Muscle layer of duodenum (tissue), 2 donors: ENCODE measurements around the gene DNAAF5.
"Not testable (repeated sequence)": the region's sequence is repeated elsewhere in the genome, so short reads cannot be mapped to it uniquely, and the experiment has no call there.

Source experiments
- H3K27ac ChIP-seq: one replicate; pipeline ENCODE4 v1.7.0; 2013; ENCODE audit warnings: mild to moderate bottlenecking, low read length
- H3K27me3 ChIP-seq: one replicate; pipeline ENCODE4 v1.7.0; 2013; ENCODE audit warnings: low read depth, mild to moderate bottlenecking, control low read depth, low read length
- H3K36me3 ChIP-seq, 2 donors: one replicate each; pipeline ENCODE4 v1.7.0; 2013; ENCODE audit warnings: low read length in 2 of 2, control low read depth in 1 of 2, mild to moderate bottlenecking in 1 of 2; ENCODE audit not compliant: insufficient read depth in 2 of 2, control insufficient read depth in 1 of 2
- H3K4me1 ChIP-seq, 2 donors: one replicate each; pipeline ENCODE4 v1.7.0; 2013; ENCODE audit warnings: low read length in 2 of 2, mild to moderate bottlenecking in 2 of 2, control low read depth in 1 of 2, moderate library complexity in 1 of 2; ENCODE audit not compliant: insufficient read depth in 2 of 2, control insufficient read depth in 1 of 2
- H3K4me3 ChIP-seq, 2 donors: one replicate each; pipeline ENCODE4 v1.7.0; 2013; ENCODE audit warnings: low read length in 2 of 2, low read depth in 1 of 2, mild to moderate bottlenecking in 1 of 2
- H3K9me3 ChIP-seq, 2 donors: one replicate each; pipeline ENCODE4 v1.7.0; 2013; ENCODE audit warnings: low read length in 2 of 2, control low read depth in 1 of 2, mild to moderate bottlenecking in 1 of 2; ENCODE audit not compliant: control insufficient read depth in 1 of 2
- donor health status: healthy.

DNAAF5 gene

DNA sequence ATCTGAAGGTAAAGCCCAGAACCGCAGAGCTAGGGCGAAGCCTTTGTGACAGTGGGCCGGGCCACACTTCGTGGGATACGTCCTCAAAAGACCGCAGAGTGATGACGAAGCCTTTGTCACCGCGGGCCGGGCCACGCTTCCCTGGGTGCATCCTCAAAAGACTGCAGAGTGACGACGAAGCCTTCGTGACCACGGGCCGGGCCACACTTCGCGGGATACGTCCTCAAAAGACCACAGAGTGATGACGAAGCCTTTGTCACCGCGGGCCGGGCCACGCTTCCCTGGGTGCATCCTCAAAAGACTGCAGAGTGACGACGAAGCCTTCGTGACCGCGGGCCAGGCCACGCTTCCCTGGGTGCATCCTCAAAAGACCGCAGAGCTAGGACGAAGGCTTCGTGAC is 25.8 kb downstream of the DNAAF5 start:
- H3K9me3 ChIP-seq, H3K4me3 ChIP-seq, H3K27me3 ChIP-seq, H3K4me1 ChIP-seq, H3K27ac ChIP-seq: not testable (repeated sequence)
- peaks cover 18 to 37% of the 10 kb centered on the region in 2 donors for H3K36me3 ChIP-seq

DNA sequence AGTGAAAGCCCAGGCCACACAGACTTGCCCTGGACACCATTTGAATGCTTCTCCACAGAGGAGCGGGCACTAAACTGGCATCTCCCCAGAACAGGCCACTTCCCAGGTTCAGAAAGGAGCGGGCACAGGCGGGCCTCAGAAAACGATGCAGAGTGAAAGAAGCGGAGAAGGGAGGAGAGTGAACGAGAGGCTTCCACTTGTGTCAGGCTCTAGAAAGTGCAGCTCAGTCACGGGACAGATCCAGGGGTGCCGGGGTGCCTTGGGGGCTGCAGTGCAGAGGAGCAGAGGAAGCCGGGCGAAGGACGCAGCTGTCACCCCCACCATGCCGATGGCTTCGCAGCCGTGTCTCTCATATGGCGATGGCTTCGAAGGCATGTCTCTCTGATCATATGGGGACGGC is 26.7 kb downstream of the DNAAF5 start:
- Histone ChIP-seq H3K9me3 (no peaks in the 10 kb centered on the region), H3K4me1 (no peaks in the 10 kb centered on the region), H3K27ac (no peak overlapping the region), H3K36me3 (peaks cover 24 to 46% of the 10 kb centered on the region in 2 donors), H3K27me3 (no peaks in the 10 kb centered on the region), H3K4me3 (no peak overlapping the region)

DNA sequence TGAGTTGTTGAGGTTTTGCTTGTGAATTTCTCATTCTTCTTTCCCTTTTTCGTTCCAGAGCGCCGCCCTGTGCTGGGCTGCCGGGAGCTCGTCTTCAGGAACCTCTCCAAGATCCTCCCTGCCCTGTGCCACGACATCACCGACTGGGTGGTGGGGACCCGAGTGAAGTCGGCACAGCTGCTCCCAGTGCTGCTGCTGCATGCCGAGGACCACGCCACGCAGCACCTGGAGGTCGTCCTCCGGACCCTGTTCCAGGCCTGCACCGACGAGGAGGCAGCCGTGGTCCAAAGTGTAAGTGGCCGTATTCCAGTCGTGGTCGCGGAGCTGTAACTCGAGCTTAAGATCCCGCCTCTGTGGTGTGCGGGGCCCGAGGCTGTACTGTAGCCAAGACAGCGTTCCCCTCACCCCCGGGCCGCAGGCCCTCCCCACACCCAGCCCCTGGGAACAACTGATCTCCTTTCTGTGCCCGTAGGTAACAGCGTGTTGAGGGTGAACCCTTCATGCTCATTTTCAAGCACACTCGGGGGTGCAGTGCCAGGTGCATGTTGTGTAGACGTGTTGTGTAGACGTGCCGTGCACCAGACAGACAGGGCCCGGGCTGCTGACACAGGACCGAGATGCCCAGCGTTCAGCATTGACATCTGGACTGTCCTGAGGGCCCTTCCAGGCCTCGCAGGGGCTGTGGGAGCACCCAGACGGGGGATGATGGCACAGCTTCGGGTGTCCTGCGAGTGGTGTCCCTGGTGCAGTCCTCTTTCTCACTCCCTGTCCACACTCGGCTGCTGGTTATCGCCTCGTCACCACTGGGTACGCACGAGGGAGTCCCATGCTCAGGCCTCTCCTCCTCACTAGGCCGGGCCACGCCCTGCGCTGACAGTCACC is 28.3 kb downstream of the DNAAF5 start:
- no peaks in the 10 kb centered on the region for H3K4me1 ChIP-seq
- H3K4me3 ChIP-seq = no peak overlapping the region
- H3K36me3 ChIP-seq = peaks cover 24 to 57% of the 10 kb centered on the region in 2 donors
- no peak overlapping the region for H3K27ac ChIP-seq
- no peaks in the 10 kb centered on the region for H3K27me3 ChIP-seq
- no peaks in the 10 kb centered on the region for H3K9me3 ChIP-seq

DNA sequence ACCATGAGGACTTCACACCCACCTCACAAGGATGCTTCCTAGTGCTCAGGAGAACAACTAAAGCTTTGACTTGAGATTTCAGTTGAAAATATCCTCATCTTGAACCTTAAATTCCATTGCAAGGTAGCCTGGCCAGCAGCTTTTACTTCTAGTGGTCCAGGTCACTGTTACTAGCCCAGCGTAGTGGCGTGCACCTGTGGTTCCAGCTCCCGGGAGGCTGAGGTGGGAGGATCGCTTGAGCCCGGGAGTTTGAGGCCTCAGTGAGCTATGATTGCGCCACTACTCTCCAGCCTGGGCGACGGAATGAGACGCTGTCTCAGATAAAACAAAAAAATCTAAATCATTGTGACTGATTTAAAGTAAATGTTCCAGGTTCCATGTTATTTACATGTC is 28.9 kb downstream of the DNAAF5 start:
- Histone ChIP-seq H3K4me3 (no peak overlapping the region), H3K27ac (no peak overlapping the region), H3K4me1 (no peaks in the 10 kb centered on the region), H3K9me3 (no peaks in the 10 kb centered on the region), H3K27me3 (no peaks in the 10 kb centered on the region), H3K36me3 (peaks cover 24 to 57% of the 10 kb centered on the region in 2 donors)

DNA sequence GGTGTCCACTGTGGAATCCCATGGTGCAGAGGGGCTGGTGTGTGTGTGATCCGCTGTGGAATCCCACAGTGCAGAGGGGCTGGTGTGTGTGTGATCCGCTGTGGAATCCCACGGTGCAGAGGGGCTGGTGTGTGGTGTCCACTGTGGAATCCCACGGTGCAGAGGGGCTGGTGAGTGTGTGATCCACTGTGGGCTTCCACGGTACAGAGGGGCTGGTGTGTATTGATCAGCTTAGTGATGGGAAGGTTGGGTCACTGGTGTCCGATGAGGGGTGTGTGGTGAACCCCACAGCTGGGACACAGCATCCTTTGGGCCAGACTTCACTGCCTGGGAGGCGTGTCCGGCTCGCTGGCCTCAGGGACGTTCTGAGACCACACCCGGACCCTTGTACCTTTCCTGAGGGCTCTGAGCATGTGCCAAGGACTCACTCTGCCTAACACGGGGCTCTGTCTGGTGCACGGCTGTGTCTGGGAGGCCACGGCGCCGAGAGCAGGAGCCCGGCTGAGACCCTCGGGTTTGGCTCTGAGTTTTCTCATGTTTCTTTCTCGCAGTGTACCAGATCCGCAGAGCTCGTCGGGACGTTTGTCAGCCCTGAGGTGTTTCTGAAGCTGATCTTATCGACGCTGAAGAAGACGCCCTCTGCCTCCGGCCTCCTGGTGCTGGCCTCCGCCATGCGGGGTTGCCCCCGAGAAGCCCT is 29.9 kb downstream of the DNAAF5 start:
- Histone ChIP-seq H3K27ac (no peak overlapping the region), H3K27me3 (no peaks in the 10 kb centered on the region), H3K4me3 (no peak overlapping the region), H3K9me3 (no peaks in the 10 kb centered on the region), H3K36me3 (peaks cover 24 to 57% of the 10 kb centered on the region in 2 donors), H3K4me1 (no peaks in the 10 kb centered on the region)

DNA sequence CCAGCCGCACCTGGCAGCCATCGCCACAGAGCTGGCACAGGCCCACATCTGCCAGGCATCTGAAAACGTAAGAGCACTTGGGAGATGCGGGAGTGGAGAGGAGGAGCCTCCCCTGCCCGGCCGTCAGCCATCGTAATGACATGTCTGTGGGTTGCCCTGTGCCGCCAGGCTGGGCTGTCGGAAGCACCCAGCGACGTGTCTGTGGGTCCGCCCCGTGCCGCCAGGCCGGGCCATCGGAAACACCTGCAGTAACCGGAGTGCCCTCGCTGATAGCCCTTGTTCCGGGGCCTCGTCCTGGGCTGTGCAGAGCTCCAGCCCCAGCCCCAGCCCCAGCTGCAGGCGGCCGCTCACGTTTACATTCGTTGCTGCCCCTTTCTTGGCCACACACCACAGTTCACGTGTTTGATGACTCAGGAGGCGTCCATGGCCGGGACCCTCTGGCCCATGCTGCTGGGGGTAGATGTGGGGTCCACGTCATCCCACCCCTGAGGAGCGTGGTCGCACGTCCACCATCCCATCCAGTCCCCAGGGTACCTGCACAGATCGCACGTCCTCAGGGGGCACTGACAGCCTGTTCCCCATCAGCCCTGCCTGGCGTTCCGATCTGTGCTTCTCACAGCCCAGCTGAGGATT is 30.5 kb downstream of the DNAAF5 start:
- Histone ChIP-seq H3K27ac (no peak overlapping the region), H3K4me3 (no peak overlapping the region), H3K9me3 (no peaks in the 10 kb centered on the region), H3K4me1 (no peaks in the 10 kb centered on the region), H3K36me3 (peaks cover 23 to 58% of the 10 kb centered on the region in 2 donors), H3K27me3 (no peaks in the 10 kb centered on the region)

DNA sequence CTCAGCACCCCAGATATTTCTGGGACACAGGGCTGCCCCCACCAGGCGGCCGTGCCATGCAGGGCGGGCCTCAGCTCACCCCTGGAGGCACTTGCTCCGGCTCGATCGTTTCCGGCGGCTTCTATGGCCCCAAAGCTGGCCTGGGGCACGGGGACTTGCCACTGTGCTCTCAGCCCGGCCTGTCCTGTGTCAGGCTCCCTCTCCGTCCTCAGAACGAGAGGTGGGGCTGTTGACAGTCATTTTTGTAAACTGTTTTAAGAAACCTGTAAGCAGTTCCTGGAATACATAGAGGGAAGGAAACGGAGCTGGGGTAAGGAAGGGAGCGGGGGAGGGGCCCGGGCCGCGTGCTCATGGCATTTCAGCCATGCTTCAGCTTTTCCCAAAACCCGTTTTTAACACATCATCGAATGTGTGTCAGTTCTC is 31.3 kb downstream of the DNAAF5 start:
- Histone ChIP-seq H3K27me3 (no peaks in the 10 kb centered on the region), H3K4me3 (no peak overlapping the region), H3K4me1 (no peaks in the 10 kb centered on the region), H3K36me3 (peaks cover 21 to 54% of the 10 kb centered on the region in 2 donors), H3K9me3 (no peaks in the 10 kb centered on the region), H3K27ac (no peak overlapping the region)

DNA sequence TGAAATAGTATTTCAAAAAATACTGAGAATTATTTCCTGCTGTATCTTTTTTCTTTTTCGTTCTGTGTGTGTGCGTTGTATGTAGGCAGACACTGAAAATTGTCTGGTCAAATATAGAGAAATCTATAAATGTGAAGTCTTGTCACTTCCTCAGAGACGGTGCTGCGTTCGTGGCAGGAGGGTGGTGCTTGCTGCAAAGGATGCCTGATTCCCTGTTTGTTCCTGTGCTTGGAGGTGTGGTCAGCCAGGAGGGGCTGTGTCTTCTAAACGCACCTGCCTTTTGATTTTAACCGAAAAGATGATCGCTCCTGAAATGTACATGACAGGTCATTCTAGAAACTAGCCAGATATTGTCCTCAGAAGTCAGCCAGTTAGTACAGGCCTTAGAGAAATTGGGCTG is 33.1 kb downstream of the DNAAF5 start:
- peaks cover 36 to 67% of the 10 kb centered on the region in 2 donors for H3K36me3 ChIP-seq
- H3K4me1 ChIP-seq = no peaks in the 10 kb centered on the region
- no peak overlapping the region for H3K4me3 ChIP-seq
- H3K27ac ChIP-seq = no peak overlapping the region
- H3K27me3 ChIP-seq = no peaks in the 10 kb centered on the region
- H3K9me3 ChIP-seq = no peaks in the 10 kb centered on the region

DNA sequence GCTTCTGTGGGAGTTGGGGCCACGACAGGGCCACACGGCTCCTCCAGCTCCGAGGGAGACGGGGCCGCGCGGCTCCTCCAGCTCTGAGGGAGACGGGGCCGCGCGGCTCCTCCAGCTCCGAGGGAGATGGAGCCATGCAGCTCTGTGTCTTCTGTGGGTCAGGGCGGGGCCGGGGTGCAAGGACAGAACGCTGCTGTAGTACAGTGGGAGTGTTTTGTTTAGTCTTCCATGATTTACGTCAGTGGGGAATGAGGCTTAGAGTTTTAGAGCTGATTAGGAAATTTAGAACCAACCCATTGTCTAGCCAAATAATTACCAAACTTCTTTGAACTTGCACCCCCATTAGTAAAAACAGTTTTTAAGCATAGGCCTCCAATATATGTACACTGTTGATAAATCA is 33.5 kb downstream of the DNAAF5 start:
- Histone ChIP-seq H3K36me3 (peaks cover 33 to 67% of the 10 kb centered on the region in 2 donors), H3K4me3 (no peak overlapping the region), H3K27ac (no peak overlapping the region), H3K4me1 (no peaks in the 10 kb centered on the region), H3K9me3 (no peaks in the 10 kb centered on the region), H3K27me3 (no peaks in the 10 kb centered on the region)

DNA sequence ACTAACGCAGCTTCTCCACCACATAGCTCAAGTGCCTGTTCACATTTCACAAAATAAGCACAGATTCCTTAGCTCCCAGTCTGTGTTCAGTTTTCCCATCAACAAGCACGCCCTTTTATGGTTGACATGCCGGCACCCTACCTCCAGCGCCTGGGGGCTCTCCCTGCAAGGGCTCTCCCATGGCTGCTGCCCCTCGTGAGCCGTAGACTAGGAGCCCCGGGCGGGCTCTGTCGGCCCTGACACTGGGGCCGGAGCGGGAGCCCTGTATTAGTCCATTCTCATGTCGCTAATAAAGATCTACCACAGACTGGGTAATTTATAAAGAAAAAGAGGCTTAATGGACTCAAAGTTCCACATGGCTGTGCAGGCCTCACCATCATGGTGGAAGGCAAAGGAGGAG is 34.6 kb downstream of the DNAAF5 start:
- Histone ChIP-seq H3K36me3 (peaks cover 34 to 72% of the 10 kb centered on the region in 2 donors), H3K4me1 (no peaks in the 10 kb centered on the region), H3K27ac (no peak overlapping the region)

DNA sequence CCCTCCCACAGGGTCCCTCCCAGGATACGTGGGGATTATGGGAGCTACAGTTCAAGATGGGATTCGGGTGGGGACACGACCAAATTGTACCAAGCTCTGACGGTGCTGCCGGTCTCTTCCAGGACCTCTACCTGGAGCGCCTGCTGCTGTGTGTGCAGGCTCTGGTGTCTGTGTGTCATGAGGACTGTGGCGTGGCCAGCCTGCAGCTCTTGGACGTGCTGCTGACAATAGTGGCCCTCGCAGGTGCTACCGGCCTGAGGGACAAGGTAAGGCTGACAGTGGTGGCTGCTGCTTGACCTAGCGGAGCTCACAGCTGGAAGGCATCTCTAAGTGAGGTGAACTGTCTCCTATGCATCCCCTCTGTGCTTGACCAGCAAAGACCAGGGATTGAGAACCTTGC is 35.1 kb downstream of the DNAAF5 start:
- Histone ChIP-seq H3K4me3 (no peak overlapping the region), H3K36me3 (peaks cover 34 to 73% of the 10 kb centered on the region in 2 donors), H3K9me3 (no peaks in the 10 kb centered on the region), H3K27ac (no peak overlapping the region), H3K4me1 (no peaks in the 10 kb centered on the region), H3K27me3 (no peaks in the 10 kb centered on the region)

More for the DNA sequence above, 34.6 kb downstream of the DNAAF5 start:
- Histone ChIP-seq H3K27me3 (no peaks in the 10 kb centered on the region), H3K4me3 (no peak overlapping the region), H3K9me3 (no peaks in the 10 kb centered on the region)
